K562 treated with DMSO at 1 percent for 4 hours (cell line): ENCODE results near the gene SPINK13. TPM values are rescaled to one million over a fixed set of nuclear protein-coding genes. Genes with fewer than 3 reads are reported as not detected.

Experiments
- total RNA-seq: library from RNA; unstranded; fragments of 300-600 nt; gene quantifications from 2 replicates; pipeline ENCODE4 v1.2.3, GENCODE V29; 2022; ENCODE audit not compliant: insufficient read depth

Gene SPINK13
- not detected in 2 replicates for total RNA-seq

DNA sequence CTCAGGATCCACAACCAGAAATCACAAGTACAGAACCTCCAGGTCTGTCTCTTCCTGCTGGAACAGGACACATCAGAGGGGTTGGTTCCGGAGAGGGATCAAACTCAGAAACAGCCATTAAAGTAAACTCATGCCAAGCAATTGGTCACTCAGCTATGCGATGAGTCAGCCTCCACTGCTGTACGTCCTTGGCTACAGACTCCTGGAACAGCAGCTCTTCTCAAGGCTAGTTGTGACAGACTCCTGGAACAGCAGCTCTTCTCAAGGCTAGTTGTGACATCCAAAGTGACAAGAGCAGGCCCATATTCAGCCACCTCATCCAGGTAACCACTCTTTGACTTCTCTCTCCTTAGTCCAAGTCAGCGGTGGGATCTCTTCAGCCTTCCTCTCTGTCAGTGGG lies at the start of gene SPINK13:
Gene SPINK13, plus strand, starts transcription at position 229 of the 400 bp plus-strand sequence. CDS start 1,279 bp downstream, outside the sequence.

DNA sequence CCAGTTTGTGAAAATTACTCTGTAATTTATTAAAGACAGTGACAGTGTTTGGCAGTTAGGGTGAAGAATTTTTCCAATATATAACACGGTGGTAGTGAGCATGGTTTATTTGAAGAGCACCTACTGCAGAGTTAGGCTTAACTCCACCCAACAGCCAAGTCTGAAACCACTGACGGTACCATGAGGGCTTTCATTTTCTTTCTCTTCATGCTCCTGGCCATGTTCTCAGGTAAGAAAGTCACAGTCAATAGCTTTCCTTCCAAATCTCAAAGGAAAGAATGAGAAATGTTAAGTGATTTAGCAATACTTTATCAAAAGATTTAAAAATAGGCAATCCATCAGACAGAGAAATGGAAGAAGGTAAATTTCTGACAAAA lies 30.2 kb upstream of the SPINK13 start, which contains the start of gene MARCOL:
Gene MARCOL, plus strand, starts transcription at position 108 of the 377 bp plus-strand sequence. Its CDS starts 73 bp downstream, at position 181.

DNA sequence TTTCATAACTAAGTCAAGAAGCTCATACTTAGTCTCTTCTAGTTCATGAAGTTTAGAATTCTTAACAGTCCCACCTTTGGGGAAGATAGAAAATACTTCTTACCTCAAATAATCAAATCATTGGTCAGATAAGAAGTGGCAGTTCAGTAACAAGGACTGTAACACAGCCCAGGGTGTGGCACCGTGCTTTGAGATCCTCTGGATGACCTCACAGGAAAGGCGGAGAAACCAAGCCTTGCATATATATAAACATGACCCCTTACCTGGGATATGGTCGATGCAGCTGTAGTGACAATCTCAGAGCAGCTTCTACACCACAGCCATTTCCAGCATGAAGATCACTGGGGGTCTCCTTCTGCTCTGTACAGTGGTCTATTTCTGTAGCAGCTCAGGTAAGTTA lies 43.6 kb downstream of the SPINK13 start, which contains the start of gene SPINK7:
Gene SPINK7, plus strand, starts transcription at position 271 of the 400 bp plus-strand sequence. Its CDS starts 61 bp downstream, at position 332.

GRCh38 chr5:148335259-148335658 lies 66.7 kb downstream of the SPINK13 start, which contains the start of gene SPINK9:
SPINK9 (plus strand) TSS chr5:148335559; CDS start chr5:148335614, 55 bp downstream.

Other genes with a start within 250 kb of the SPINK13 start
- 0.33 TPM in 1 of 2 replicates, not detected in the other for gene SPINK5, start 204.8 kb upstream of the SPINK13 start, total RNA-seq
- gene SPINK14, start 100.2 kb upstream of the SPINK13 start, total RNA-seq: not detected in 2 replicates
- not detected in 2 replicates for gene SPINK6, start 65.8 kb upstream of the SPINK13 start, total RNA-seq
- not detected in 2 replicates for gene MARCOL, start 30.3 kb upstream of the SPINK13 start, total RNA-seq
- not detected in 2 replicates for gene SPINK7, start 43.6 kb downstream of the SPINK13 start, total RNA-seq
- not detected in 2 replicates for gene SPINK9, start 66.8 kb downstream of the SPINK13 start, total RNA-seq
- gene FBXO38, start 115.2 kb downstream of the SPINK13 start, total RNA-seq: 11.0 and 17.5 TPM in 2 replicates